C4-2B (cell line): Measurements from ENCODE around the gene MATN1.

ENCODE experiments used
- ZFX ChIP-seq: fragments of 450-650 bp; IDR thresholded peaks from 2 replicates; pipeline ENCODE4 v1.6.1; 2017
- TF ChIP-seq, protein P1 (sequence below): fragments of 450-650 bp; conservative IDR thresholded peaks from 2 replicates; pipeline ENCODE4 v1.5.1; 2017; ENCODE audit warnings: mild to moderate bottlenecking

- TF ChIP-seq, protein P1, sequence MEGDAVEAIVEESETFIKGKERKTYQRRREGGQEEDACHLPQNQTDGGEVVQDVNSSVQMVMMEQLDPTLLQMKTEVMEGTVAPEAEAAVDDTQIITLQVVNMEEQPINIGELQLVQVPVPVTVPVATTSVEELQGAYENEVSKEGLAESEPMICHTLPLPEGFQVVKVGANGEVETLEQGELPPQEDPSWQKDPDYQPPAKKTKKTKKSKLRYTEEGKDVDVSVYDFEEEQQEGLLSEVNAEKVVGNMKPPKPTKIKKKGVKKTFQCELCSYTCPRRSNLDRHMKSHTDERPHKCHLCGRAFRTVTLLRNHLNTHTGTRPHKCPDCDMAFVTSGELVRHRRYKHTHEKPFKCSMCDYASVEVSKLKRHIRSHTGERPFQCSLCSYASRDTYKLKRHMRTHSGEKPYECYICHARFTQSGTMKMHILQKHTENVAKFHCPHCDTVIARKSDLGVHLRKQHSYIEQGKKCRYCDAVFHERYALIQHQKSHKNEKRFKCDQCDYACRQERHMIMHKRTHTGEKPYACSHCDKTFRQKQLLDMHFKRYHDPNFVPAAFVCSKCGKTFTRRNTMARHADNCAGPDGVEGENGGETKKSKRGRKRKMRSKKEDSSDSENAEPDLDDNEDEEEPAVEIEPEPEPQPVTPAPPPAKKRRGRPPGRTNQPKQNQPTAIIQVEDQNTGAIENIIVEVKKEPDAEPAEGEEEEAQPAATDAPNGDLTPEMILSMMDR, result no peak
- TF ChIP-seq ZFX, result no peak
Measured at GRCh38 chr1:30750731-30751291, 27.4 kb upstream of the MATN1 start.
